Calu3 (cell line): ENCODE measurements around the gene TMEM271. TPM values are rescaled to one million over a fixed set of nuclear protein-coding genes. Genes with fewer than 3 reads are reported as not detected.
"Not testable (repeated sequence)": the region's sequence is repeated elsewhere in the genome, so short reads cannot be mapped to it uniquely, and the experiment has no call there.

Experiments
- BruUV-seq: library from RNA; stranded (reverse); fragments of 400-500 nt; replicated peaks from 2 replicates; lab custom pipeline; 2021; lab: Mats Ljungman, UMichigan
- CTCF ChIA-PET: fragments of 300-600 bp; sonication (Branson Sonifier 250); formaldehyde crosslinking; loops from one replicate; lab custom pipeline; 2022; ENCODE audit warnings: antibody characterized with exemption; lab: Charles Lee
- DNase-seq: peaks from one replicate; pipeline ENCODE4 v3.0.0; 2022
- H3K27ac Mint-ChIP-seq: one replicate; pipeline ENCODE4 v1.8.0; 2022; ENCODE audit warnings: mixed read lengths; ENCODE audit not compliant: unreplicated experiment
- H3K27me3 Mint-ChIP-seq: one replicate; pipeline ENCODE4 v1.8.0; 2022; ENCODE audit warnings: mixed read lengths; ENCODE audit not compliant: unreplicated experiment
- H3K36me3 Mint-ChIP-seq: one replicate; pipeline ENCODE4 v1.8.0; 2022; ENCODE audit warnings: mild to moderate bottlenecking, moderate library complexity, mixed read lengths; ENCODE audit not compliant: insufficient read depth, unreplicated experiment
- H3K4me1 Mint-ChIP-seq: one replicate; pipeline ENCODE4 v1.8.0; 2022; ENCODE audit warnings: mild to moderate bottlenecking, low read depth, mixed read lengths; ENCODE audit not compliant: unreplicated experiment
- H3K4me3 Mint-ChIP-seq: one replicate; pipeline ENCODE4 v1.8.0; 2022; ENCODE audit warnings: mild to moderate bottlenecking, low read depth, moderate library complexity, mixed read lengths; ENCODE audit not compliant: unreplicated experiment
- H3K9me3 Mint-ChIP-seq: one replicate; pipeline ENCODE4 v1.8.0; 2022; ENCODE audit warnings: low read depth, mixed read lengths; ENCODE audit not compliant: unreplicated experiment
- intact Hi-C: fragments of 100-400 bp; cut with micrococcal nuclease; formaldehyde crosslinking; loops from one replicate; pipeline ENCODE4 v1.10.0; 2022; ENCODE audit not compliant: unreplicated experiment
- total RNA-seq: library from RNA; stranded (reverse); gene quantifications from 2 replicates; pipeline ENCODE4 v1.2.3, GENCODE V29; 2022
- TF ChIP-seq, protein P1 (sequence below): fragments of 200-600 bp; IDR thresholded peaks from one replicate; pipeline ENCODE4 v1.8.0; 2022; ENCODE audit warnings: antibody characterized with exemption; ENCODE audit not compliant: unreplicated experiment

The TMEM271 gene
- total RNA-seq, 1 experiment from 2014 or later: not detected

DNA sequence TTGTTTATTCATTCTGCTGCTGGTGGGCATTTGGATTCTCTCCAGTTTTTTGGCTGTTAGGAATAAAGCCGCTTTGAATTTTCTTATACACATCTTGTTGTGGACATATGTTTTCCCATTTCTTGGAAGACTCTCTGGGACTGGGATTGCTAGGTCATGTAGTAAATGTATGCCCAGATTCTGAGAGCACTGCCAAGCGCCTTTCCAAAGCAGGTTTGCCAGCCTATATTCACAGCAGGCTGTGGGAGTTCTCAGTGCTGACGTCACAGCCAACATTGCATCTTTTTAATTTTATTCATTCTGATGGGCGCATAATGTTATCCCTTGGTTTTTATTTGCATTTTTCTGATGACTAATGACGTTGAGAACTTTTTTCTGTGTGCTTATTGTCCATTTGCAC lies 24.1 kb downstream of the TMEM271 start:
- no TSS peak for BruUV-seq
- Mint-ChIP-seq H3K9me3 (peaks cover 5% of the 10 kb centered on the region), H3K27me3 (no peaks in the 10 kb centered on the region), H3K36me3 (no peaks in the 10 kb centered on the region), H3K27ac (no peak overlapping the region), H3K4me1 (no peaks in the 10 kb centered on the region), H3K4me3 (no peak overlapping the region)
- TF ChIP-seq, protein P1, sequence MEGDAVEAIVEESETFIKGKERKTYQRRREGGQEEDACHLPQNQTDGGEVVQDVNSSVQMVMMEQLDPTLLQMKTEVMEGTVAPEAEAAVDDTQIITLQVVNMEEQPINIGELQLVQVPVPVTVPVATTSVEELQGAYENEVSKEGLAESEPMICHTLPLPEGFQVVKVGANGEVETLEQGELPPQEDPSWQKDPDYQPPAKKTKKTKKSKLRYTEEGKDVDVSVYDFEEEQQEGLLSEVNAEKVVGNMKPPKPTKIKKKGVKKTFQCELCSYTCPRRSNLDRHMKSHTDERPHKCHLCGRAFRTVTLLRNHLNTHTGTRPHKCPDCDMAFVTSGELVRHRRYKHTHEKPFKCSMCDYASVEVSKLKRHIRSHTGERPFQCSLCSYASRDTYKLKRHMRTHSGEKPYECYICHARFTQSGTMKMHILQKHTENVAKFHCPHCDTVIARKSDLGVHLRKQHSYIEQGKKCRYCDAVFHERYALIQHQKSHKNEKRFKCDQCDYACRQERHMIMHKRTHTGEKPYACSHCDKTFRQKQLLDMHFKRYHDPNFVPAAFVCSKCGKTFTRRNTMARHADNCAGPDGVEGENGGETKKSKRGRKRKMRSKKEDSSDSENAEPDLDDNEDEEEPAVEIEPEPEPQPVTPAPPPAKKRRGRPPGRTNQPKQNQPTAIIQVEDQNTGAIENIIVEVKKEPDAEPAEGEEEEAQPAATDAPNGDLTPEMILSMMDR: no peak
- intact Hi-C loops: no loop called here
- CTCF ChIA-PET: no interaction called here
- DNase-seq: no peak

- H3K9me3 Mint-ChIP-seq, H3K36me3 Mint-ChIP-seq, intact Hi-C loops, BruUV-seq, H3K4me1 Mint-ChIP-seq, H3K27ac Mint-ChIP-seq, DNase-seq, H3K4me3 Mint-ChIP-seq, H3K27me3 Mint-ChIP-seq, CTCF ChIA-PET: not testable (repeated sequence)
Observed at GRCh38 chr4:550268-550667, 25.8 kb downstream of the TMEM271 start.

- TF ChIP-seq, protein P1: no peak
- no peaks in the 10 kb centered on the region for H3K4me1 Mint-ChIP-seq
- BruUV-seq: no TSS peak
- H3K4me3 Mint-ChIP-seq: no peak overlapping the region
- H3K36me3 Mint-ChIP-seq: no peaks in the 10 kb centered on the region
- intact Hi-C loops: no loop called here
- CTCF ChIA-PET: no interaction called here
- H3K27me3 Mint-ChIP-seq: no peaks in the 10 kb centered on the region
- DNase-seq: no peak
- no peak overlapping the region for H3K27ac Mint-ChIP-seq
- peaks cover 5% of the 10 kb centered on the region for H3K9me3 Mint-ChIP-seq
Observed at GRCh38 chr4:548976-549375, 27.1 kb downstream of the TMEM271 start.

- no TSS peak for BruUV-seq
- H3K36me3 Mint-ChIP-seq: no peaks in the 10 kb centered on the region
- DNase-seq: no peak
- H3K9me3 Mint-ChIP-seq: peaks cover 5% of the 10 kb centered on the region
- no peaks in the 10 kb centered on the region for H3K4me1 Mint-ChIP-seq
- intact Hi-C loops: no loop called here
- no peak overlapping the region for H3K4me3 Mint-ChIP-seq
- no peak overlapping the region for H3K27ac Mint-ChIP-seq
- TF ChIP-seq, protein P1: no peak
- H3K27me3 Mint-ChIP-seq: no peaks in the 10 kb centered on the region
- CTCF ChIA-PET: no interaction called here
Observed at GRCh38 chr4:545612-546011, 30.5 kb downstream of the TMEM271 start.

DNA sequence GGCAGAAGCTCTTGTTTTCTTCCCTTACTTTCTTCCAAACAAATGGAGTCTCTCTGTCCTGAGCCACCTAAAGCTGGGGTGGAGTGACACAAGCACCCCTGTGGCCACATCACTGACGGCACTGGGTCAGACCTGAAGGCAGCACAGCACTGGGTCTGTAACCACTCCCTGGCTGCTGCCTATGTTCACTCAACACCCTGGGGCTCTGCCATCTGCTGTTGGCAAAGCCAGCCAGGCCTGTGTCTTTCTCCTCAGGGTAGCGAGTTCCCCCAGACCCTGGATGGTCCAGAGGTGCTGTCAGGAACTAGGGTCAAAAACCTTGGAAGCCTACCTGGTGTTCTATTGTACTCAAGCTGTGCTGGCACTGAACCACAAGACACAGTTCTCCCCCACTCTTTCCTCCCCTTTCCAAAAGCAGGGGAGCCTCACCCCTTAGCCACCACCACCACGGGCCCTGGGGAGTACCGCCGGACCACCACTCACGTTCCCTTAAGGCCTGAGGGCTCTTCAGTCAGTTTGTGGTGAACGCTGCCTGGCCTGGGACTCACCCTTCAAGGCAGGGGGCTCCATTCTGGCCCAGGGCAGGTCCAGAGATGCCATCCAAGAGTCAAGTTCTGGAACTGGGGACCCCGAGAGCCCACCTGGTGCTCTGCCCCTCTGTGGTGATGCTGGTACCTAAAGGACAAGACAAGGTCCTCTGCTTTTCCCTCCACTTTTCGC lies 31.5 kb downstream of the TMEM271 start:
- TF ChIP-seq, protein P1: no peak
- intact Hi-C loops: no loop called here

More for the DNA sequence above, 31.5 kb downstream of the TMEM271 start:
- CTCF ChIA-PET: no interaction called here
- Mint-ChIP-seq H3K27me3 (no peaks in the 10 kb centered on the region), H3K4me3 (no peak overlapping the region), H3K27ac (no peak overlapping the region), H3K36me3 (no peaks in the 10 kb centered on the region), H3K9me3 (peaks cover 5% of the 10 kb centered on the region), H3K4me1 (no peaks in the 10 kb centered on the region)
- DNase-seq: no peak
- no TSS peak for BruUV-seq
